ENCODE results near the gene CNPY1.

DNA sequence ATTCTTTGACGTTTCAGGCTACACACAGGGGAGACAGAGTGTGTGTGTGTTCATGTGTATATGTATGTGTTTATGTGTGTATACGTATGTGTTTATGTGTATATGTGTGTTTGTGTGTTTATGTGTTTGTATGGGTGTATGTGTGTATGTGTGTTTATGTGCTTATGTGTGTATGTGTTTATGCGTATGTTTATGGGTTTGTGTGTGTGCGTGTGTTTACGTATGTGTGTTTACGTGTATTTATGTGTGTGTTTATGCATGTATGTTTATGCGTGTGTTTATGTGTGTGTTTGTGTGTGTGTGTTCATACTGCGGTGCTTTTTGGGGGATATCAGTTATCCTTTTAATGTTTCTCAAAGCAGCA is 39.2 kb upstream of the CNPY1 start:
- TF ChIP-seq, protein P1, sequence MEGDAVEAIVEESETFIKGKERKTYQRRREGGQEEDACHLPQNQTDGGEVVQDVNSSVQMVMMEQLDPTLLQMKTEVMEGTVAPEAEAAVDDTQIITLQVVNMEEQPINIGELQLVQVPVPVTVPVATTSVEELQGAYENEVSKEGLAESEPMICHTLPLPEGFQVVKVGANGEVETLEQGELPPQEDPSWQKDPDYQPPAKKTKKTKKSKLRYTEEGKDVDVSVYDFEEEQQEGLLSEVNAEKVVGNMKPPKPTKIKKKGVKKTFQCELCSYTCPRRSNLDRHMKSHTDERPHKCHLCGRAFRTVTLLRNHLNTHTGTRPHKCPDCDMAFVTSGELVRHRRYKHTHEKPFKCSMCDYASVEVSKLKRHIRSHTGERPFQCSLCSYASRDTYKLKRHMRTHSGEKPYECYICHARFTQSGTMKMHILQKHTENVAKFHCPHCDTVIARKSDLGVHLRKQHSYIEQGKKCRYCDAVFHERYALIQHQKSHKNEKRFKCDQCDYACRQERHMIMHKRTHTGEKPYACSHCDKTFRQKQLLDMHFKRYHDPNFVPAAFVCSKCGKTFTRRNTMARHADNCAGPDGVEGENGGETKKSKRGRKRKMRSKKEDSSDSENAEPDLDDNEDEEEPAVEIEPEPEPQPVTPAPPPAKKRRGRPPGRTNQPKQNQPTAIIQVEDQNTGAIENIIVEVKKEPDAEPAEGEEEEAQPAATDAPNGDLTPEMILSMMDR (conservative IDR thresholded peaks at IDR 0.05): no peak
- TF ChIP-seq EZH2 (IDR thresholded peaks at IDR 0.05; ENCODE audit: low read depth): no peak
